ENCODE measurements around the gene ZFHX2.

The ZFHX2 gene

DNA sequence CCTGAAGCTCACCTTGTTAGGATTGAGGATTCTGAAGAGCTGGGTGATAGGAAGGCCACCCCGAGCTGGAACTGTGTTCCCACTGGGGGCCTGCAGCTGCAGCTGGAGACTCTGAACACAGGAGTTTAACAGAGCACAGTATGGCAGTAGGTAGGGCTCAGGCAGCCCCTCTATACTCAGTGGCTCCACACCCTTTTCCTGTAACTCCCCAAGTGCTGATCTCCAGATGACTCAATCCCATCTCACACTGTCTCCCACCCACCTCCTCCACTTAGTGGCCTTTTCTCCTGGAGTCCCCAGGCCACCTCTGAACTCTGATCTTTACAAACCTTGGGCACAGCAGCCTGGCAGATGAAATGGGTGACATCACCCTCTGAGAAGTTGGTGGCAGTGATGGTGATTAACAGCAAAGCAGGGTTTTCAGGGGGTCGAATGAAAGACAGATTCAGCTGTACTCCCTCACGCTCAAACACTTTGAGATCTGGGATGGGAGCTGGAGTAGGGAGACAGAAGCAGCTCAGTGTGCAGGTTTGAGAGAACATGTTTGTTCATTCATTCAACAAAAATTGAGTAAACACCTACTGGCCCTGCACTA is 8.5 kb upstream of the ZFHX2 start:
- DNase-seq (ENCODE audit: low read depth) = no peak

DNA sequence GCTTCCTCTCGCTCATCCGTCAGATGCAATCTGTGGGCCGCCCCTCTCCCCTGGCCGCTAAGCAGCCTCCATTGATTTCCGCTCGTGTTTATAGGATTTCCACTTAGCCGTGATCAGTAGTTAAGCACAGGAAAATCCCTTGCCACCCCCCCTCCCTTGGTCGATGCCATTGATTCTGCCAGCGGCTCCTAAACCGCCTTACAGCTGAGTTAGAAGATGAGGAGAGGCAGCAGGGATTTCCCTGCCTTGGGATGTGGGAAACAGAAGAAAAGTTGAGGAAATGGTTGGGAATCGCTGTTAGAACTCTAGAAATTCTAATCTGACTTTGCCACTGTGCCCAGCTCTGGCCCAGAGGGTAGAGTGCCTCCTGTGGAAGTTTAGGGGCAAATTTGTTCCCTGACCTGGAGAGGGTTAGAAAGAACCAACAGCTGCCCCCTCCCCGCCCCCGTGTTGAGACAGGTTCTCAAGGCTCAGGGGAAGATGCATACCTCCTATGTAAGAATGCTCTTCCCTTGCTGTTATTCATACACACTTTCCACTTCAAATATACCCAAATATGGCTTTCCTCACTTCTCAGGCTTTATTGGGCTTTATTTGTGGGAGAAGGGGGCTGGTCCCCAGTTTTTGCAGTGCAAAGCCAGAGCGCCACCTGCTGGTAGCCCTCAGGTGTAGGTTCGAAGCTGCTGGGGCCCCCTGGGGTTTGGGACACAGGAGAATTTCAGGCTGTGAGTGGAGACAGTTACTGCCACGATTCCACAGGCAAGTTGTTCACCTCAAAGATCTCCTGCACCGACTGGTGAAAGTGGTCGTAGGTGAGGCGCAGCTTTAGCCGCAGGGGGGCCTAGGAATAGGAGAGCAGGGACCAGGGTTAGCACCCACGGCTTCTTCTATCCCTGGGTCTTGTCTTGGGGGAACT is 7.7 kb upstream of the ZFHX2 start:
- no peak for DNase-seq (ENCODE audit: low read depth)

DNA sequence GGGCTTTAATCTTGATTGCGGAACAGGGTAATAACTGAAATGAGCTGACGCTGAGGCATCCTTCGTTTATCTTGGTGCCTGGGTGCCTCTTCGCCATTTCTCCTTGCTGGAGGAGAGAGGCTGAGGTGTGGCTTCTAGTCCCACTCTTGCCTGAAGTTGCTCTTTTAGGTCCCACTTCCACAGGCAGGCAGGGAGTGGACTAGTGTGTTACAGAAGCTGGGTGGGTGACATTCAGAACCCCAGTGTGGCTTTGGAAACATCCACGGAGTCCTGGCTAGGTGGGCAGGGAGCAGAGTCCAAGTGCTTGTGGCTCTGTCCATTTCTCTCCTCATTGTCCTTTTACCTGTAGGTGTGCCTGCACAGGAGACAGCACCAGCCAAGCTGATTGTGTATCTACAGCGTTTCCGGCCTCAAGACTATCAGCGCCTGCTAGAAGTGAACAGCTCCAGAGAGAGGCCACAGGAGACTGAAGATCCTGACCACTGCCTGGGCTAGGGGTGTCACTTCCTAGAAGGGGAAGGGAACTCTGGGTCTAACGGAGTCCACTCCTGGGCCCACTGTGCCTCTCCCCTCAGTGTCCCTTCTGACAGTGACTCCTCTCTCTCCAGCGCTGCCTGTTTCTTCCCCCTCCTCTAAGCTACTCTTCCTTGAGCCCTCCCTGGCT is 6.9 kb upstream of the ZFHX2 start:
- DNase-seq (ENCODE audit: low read depth) = no peak

DNA sequence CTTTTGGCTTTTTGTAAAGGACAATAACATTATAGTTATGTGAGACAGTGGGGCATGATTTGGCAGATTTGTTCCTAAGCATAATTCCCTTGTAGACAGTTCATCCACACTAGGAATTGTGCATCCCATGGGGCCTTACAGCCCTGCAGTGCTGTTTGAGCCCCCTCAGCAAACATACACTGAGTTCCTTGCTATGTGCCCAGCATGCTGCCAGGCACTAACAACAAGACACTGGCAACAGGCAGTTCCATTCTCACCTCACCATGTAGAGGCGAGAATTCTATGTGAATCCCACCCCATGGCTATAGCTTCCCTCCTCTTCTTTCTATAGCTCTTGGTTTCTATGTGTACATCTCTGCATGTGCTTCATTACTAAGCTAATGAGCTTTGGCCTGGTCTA is 6.4 kb upstream of the ZFHX2 start:
- no peak for DNase-seq (ENCODE audit: low read depth)

GRCh38 chr14:23557521-23557920 is 6.0 kb upstream of the ZFHX2 start:
- DNase-seq (ENCODE audit: low read depth) = no peak

DNA sequence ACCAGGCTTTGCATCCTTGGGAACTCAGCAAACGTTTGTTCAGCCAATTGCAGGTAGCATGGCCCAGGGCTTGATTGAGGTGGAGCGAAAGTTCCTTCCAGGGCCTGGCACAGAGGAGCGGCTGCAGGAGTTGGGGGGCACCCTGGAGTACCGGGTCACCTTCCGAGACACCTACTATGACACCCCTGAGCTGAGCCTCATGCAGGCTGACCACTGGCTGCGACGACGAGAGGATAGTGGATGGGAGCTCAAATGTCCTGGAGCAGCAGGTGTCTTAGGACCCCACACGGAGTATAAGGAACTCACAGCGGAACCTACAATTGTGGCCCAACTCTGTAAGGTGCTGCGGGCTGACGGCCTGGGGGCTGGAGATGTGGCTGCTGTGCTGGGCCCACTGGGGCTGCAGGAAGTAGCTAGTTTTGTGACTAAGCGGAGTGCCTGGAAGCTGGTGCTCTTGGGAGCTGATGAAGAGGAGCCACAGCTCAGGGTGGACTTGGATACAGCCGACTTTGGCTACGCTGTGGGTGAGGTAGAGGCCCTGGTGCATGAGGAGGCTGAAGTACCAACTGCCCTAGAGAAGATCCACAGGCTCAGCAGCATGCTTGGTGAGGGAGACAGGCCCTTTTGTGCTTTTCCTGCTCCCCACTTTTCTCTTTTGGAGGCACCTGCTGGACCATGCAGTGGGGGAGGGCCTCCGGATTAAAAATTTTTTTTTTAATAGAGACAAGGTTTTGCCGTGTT is 5.3 kb upstream of the ZFHX2 start:
- no peak for DNase-seq (ENCODE audit: low read depth)

DNA sequence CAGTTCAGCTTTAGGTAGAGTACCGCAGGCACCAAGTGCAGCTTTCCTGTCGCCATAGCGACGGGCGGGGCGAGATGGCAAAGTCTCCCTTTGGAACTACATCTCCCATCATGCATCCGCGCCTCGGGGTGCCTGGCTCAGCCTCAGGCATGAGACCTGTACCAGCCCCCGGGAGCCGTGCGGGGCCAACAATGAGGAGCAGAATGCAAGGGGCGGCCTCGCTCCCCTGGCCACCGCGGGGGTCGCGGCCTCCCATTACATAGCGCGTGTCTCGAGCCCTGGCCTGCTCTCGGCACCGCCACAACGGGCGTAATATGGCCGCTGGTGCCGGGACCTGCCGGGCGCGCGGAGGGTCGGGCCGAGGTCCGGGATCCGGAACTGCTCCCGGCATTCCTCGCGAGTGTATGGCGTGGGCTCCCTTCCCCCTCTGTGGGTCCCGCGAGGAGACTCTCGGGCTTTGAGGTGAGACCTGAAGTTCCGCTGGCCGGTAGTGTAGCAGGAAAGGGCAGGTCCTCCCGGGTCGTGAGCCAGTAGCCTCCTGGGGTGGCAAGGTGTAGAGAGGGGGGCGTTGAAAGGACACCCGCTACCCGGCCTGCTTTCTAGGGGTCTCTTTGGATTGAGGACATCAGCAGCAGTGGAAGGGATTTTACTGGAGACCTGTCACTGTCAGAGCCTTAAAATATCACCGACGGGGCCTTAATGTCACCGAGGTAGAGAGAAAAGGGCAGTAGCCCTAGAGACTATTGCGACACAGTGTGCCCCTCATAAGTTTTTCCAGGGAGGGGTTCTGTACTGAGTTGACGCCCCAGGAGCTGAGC is 4.5 kb upstream of the ZFHX2 start, which contains the start of gene THTPA:
Gene THTPA, plus strand, starts transcription at position 390 of the 818 bp plus-strand sequence. CDS start 487 bp downstream, outside the sequence.
- DNase-seq (ENCODE audit: low read depth) = no peak

DNA sequence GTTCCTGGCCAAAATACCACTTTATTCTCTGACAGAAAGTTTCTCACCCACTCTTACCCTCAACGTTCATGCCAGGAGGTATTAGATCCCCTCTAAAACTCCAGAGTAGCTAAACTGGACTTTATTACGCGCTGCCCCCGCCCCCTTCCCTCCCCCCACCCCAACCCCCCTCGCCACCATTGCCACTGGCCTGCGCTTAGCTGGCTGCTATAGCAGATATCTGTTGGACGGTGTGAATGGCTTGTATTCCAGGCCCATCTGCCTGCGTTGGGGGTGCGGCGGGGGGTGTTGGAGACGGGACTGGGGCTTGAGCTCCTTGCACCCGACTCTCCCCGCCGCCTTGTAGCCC is 3.9 kb upstream of the ZFHX2 start:
- no peak for DNase-seq (ENCODE audit: low read depth)

GRCh38 chr14:23550812-23551265 is 726 bp downstream of the ZFHX2 start:
- no peak for DNase-seq (ENCODE audit: low read depth)

- DNase-seq (ENCODE audit: low read depth) = no peak
These were observed 1.3 kb downstream of the ZFHX2 start for GRCh38 chr14:23550131-23550811.

DNA sequence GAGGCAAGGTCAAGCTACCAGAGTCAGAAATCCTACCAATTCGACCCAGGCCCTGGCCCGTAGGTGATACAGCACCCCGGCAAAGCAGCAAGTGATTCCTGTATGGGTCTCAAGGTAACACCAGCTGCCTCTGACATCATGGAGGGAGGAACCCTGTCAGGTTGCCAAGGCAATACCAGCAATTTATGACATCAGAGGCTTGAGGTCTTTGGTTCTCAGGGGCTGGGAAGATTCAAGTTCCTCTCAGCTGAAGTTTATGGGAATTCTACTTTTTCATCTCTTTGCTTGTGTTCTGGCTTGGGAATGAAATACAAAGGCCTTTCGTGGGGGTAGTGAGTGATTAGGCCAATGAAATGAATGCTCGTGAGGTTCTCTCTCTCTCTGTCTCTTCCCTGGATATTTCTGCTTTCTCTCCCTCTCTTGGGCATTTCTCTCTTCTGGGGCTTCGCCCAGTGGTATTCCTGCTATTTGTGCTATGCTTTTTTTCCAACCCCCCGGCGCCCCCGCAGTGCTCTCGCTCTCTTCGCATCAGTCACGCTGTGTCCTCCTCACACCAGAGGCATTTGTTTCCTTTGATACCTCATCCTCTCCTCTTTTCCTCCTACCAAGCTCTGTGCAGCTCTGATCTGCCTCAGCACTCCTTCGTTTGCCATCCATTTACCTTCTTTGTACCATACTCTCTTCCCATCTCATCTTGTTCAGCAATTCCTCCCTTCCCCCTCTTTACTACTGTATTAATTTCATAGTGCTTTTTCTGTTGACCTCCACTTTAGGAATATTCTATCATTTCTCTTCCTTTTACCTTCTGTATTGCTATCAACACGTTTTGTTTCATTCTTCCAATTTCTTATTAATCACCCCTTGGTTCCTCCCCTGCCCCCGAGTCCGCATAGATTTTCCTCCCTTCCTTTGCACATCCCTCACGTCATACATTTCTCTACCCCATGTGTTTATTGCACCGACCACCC is 2.9 kb downstream of the ZFHX2 start:
- DNase-seq (ENCODE audit: low read depth) = no peak

GRCh38 chr14:23547924-23548323 is 3.6 kb downstream of the ZFHX2 start:
- DNase-seq (ENCODE audit: low read depth) = no peak

DNA sequence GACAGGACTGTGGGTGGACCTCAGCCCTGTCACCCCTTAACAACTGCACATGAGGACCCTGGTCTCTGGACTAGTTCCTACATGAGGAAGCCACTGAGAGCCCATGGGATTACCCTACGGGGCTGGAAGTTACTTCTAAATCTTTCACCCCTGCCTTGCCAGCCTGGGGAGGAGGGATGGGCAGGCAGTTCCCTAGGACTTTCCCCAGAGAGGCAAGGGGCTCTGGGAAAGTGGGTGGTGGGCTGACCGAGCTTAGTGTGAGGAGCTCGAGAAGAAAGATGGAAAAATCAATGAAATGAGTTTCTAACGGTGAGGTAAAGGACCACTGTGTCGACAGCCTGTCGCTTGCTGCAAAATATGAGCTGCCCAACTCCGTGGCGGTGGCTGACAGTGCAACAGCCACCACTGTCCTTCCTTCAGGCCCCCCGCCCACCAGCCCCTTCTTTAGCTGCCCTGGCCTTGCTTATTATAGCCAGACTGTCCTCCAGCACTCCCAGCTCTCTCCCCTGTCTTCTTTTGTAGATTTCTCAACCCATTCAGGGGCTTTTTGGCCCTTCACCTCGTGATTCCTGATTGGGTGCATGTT is 5.0 kb downstream of the ZFHX2 start:
- no peak for DNase-seq (ENCODE audit: low read depth)

- no peak for DNase-seq (ENCODE audit: low read depth)
These were observed 5.7 kb downstream of the ZFHX2 start for GRCh38 chr14:23545740-23546365.

GRCh38 chr14:23544511-23545447 is 6.8 kb downstream of the ZFHX2 start:
- DNase-seq (ENCODE audit: low read depth) = no peak

DNA sequence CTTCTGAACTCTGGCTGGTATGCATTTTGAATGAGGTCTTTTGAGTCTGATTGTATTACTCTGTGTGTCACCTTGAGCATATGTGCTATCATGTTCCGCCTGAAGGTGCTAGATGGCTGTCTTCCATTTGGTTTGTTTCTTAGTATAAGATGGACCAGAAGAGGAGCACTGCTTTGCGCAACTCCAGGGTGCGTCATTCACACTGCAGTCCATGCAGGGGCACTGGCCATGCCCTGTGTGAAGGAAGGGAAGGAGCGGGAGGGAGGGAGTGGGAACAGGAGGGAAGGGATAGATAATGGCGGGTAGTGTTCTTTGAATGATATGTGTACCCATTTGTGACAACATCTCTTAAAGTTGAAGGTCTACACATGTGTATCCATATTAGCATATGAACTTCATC is 8.2 kb downstream of the ZFHX2 start:
- no peak for DNase-seq (ENCODE audit: low read depth)

DNA sequence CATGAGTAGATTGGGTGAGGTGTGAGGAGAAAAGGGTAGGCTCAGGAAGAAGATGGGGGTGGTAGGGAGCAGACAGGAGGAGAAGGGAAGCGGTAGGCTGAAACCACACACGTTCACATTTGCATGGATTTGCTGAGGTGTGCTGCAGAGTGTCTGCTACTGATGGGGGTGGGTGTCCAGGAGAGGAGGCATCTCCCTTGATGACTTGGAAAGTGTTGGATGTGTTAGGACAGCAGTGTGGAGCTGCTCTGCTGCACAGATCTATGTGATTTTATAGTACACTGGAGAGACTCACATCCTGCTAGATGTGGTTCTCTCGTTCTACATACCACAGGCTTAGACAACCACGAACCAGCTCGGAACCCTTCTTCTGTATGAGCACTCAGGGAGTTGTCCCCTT is 9.3 kb downstream of the ZFHX2 start:
- DNase-seq (ENCODE audit: low read depth) = no peak

- no peak for DNase-seq (ENCODE audit: low read depth)
These were observed 11.5 kb downstream of the ZFHX2 start for GRCh38 chr14:23540141-23540469.

Measured in CMK (cell line).